Adrenal gland (tissue), 12 donors: ENCODE results near the gene CACNA1G. TPM values are rescaled to one million over a fixed set of nuclear protein-coding genes. Genes with fewer than 3 reads are reported as not detected.
A peak's percentile ranks its signal among the peaks of the same experiment; 100 is the strongest.

ENCODE experiments used
- DNase-seq, 7 donors: peaks; one replicate each; pipeline ENCODE4 v3.0.0-alpha.2; 2019 to 2020
- H3K27ac ChIP-seq, 5 donors: fragments of 200-600 bp; sonication (generic) in 4 of 5; 1 replicate in 3 of 5; 2 replicates in 2 of 5; pipeline versions ENCODE4 v1.5.1 to v1.8.0; 2016 to 2020; ENCODE audit warnings: mild to moderate bottlenecking in 1 of 5
- H3K27me3 ChIP-seq: fragments of 200-600 bp; 2 replicates; pipeline ENCODE4 v1.8.0; 2021
- H3K36me3 ChIP-seq, 2 donors: fragments of 200-600 bp; replicated peaks in 1 of 2; 1 replicate in 1 of 2; 2 replicates in 1 of 2; pipeline versions ENCODE4 v1.5.1 to v1.8.0; 2018 to 2022
- H3K4me1 ChIP-seq, 2 donors: fragments of 200-600 bp; replicated peaks in 1 of 2; 1 replicate in 1 of 2; 2 replicates in 1 of 2; pipeline versions ENCODE4 v1.5.1 to v1.8.0; 2018 to 2021
- H3K4me3 ChIP-seq, 4 donors: fragments of 200-600 bp; sonication (generic) in 3 of 4; one replicate each; pipeline ENCODE4 v1.5.1; 2016 to 2018
- H3K9me3 ChIP-seq, 3 donors: fragments of 200-600 bp; sonication (generic) in 1 of 3; replicated peaks in 1 of 3; 1 replicate in 2 of 3; 2 replicates in 1 of 3; pipeline versions ENCODE4 v1.5.1 to v1.8.0; 2016 to 2021
- POLR2A ChIP-seq, 2 donors: fragments of 450-650 bp; IDR thresholded peaks; one replicate each; pipeline ENCODE4 v1.6.1; 2017; ENCODE audit warnings: antibody characterized with exemption in 2 of 2, mild to moderate bottlenecking in 2 of 2, moderate library complexity in 1 of 2
- whole genome bisulfite sequencing, 4 donors: extraction: QIAGEN DNeasy Blood & Tissue Kit in 2 of 4; methylation state at CpG; one replicate each; pipeline versions ENCODE4 v1.1.5 to v1.1.7; 2013 to 2017; 5-methylcytosine and 5-hydroxymethylcytosine counted together
- intact Hi-C, 2 donors: fragments of 100-400 bp; cut with DNase I; formaldehyde crosslinking; loops; one replicate each; pipeline versions ENCODE4 v1.14.1 to v1.15.0; 2022 to 2023
- polyA plus RNA-seq, 3 donors: library from polyadenylated mRNA; stranded (reverse); fragments of 200-250 nt in 2 of 3; fragments of 350-450 nt in 1 of 3; fragmentation: Illumina TruSeq in 1 of 3; extraction: RNeasy Lipid Tissue Mini Kit (QIAGEN cat#74804) in 1 of 3; gene quantifications; one replicate each; pipeline ENCODE4 v1.2.3, GENCODE V29; 2013 to 2014
- total RNA-seq, 9 donors: library from RNA; depleted of rRNA in 4 of 9; stranded (reverse); fragments of >200 nt in 4 of 9; fragments of 120-200 nt in 1 of 9; fragmentation: NEBNext Ultra II Directional in 1 of 9; extraction: Animal tissue kit (Norgen Biotek cat#: 25700) in 1 of 9; gene quantifications; one replicate each; pipeline versions ENCODE4 v1.1.0 to v1.2.4, GENCODE V29; 2013 to 2023
- TF ChIP-seq, protein P1 (sequence below), 6 experiments: fragments of 450-650 bp in 4 of 6; fragments of 200-600 bp in 2 of 6; sonication (generic) in 1 of 6; IDR thresholded peaks; 1 replicate in 5 of 6; 2 replicates in 1 of 6; pipeline versions ENCODE4 v1.5.1 to v1.8.0; 2016 to 2021; ENCODE audit warnings: antibody characterized with exemption in 6 of 6, mild to moderate bottlenecking in 2 of 6, moderate library complexity in 1 of 6
- donor health status: healthy with polysubstance abuse.
- donor health status: Bipolar disorder and iron deficiency.
- donor health status: DM: yes; HTN: yes; CAD: no.
- donor health status: DM: no; HTN: no; CAD: no.
- donor health status: DM: no; HTN: no; CAD: no.
- donor health status: DM: yes; HTN: yes; CAD: no.

The CACNA1G gene
- total and polyA plus RNA-seq, 12 donors, result 0.05 to 2.6 (median 0.14) TPM; not detected in 1

DNA sequence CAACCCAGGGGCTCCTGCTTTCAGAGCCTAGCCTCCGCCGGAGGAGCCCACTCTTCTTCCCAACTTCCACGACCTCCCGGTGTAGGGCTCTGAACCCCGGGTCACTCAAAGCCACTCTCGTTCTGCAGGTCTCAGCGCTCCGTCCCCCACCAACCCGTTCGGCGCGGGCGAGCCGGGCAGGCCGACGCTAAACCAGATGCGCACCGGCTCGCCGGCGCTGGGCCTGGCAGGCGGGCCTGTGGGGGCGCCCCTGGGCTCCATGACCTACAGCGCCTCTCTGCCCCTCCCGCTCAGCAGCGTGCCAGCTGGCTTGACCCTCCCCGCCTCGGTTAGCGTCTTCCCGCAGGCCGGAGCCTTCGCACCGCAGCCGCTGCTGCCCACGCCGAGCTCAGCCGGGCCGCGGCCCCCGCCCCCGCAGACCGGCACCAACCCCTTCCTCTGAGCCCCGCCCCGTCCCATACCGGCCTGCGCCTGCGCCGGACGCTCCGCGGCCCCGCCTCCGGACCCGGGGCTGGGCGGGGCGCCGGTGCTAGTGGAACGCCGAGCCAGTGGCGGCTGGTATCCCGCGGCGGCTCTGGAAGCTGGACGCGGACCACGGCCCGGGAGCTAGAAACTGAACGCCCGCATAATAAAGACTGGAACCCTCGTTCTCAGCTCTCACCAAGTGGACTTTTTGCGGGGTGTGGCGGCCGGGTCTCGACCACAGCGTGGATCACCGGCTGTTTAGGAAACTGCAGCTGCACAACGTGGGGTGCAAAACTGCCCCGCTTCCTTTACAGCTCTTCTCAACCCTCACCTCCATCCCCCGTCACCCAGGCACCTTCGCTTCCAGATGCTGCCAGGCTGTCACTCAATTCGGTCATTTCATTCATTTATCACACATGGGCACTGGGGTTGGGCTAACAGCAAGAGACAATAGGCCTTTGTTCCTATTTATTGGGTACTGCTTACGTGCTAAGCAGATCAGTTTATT, 18.5 kb upstream of the CACNA1G start:
- DNase-seq, result peak; percentile 84 to 91 (median 90)

DNA sequence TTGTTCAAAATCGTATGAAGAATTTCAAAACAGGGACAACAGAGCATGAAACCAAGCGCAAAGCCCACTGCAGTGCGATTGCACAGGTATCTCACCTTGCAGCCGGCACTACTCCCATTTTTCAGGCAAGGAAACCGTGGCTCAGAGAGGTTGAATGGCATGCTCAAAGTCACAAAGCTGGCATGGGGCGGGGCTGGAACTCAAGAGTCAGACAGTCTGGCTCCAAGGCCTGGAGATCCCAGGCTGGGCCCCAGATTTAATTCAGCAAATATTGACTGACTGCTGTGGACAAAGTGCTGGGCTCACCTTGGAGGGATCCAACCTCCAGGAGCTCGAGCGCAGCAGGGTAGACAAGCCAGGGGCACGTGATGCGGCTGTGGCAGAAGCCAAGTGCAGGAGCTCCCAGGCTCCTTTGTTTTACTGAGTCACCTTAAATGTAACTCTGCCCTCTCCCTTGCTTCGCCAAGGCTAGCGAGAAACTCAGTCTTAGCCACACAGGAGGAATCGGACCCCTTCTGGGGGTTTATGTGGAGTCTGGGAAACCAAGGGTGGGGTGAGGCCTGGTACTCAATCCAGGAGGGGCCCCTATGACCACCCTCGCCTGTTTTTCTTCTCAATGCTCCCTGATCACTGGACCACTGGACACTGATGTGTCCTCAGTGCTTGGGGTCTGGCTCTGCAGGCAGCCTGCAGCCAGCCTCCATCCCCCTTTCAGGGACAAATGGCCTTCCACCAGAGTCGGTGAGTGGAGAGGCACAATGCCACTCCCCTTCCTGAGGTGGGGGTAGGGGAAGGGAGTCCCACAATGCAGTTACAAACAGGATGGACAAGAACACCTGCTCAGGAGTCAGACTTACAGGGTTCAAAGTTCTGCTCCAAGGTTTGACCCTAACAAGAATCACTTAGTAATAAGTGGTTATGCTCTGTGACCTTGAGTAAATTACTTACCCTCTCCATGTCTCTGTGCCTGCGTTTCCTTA, 17.4 kb upstream of the CACNA1G start:
- WGBS, 4 donors, result 51 to 73% (median 57%) methylated on average over 15 to 16 of the region's 16 CpGs
- intact Hi-C loops, result loop anchor here (5.0 to 10.0 kb wide), 3 partner anchors 56 to 292 kb away; partner anchors contain the start of gene WFIKKN2 (in 1 of the 2)
- no peaks in the 10 kb centered on the region for H3K27me3 ChIP-seq
- H3K4me3 ChIP-seq, result peak overlapping the region in 1 of 4 donors; percentile 50
- H3K9me3 ChIP-seq, result no peaks in the 10 kb centered on the region
- H3K27ac ChIP-seq, result peak overlapping the region; percentile 3 to 83 (median 79)
- peaks cover 0 to 7% of the 10 kb centered on the region in 2 donors for H3K36me3 ChIP-seq
- TF ChIP-seq POLR2A (IDR thresholded peaks at IDR 0.05), result peak in 1 of 2 donors; percentile 57
- TF ChIP-seq, protein P1, sequence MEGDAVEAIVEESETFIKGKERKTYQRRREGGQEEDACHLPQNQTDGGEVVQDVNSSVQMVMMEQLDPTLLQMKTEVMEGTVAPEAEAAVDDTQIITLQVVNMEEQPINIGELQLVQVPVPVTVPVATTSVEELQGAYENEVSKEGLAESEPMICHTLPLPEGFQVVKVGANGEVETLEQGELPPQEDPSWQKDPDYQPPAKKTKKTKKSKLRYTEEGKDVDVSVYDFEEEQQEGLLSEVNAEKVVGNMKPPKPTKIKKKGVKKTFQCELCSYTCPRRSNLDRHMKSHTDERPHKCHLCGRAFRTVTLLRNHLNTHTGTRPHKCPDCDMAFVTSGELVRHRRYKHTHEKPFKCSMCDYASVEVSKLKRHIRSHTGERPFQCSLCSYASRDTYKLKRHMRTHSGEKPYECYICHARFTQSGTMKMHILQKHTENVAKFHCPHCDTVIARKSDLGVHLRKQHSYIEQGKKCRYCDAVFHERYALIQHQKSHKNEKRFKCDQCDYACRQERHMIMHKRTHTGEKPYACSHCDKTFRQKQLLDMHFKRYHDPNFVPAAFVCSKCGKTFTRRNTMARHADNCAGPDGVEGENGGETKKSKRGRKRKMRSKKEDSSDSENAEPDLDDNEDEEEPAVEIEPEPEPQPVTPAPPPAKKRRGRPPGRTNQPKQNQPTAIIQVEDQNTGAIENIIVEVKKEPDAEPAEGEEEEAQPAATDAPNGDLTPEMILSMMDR (IDR thresholded peaks at IDR 0.05), result no peak
- peaks cover 31 to 41% of the 10 kb centered on the region in 2 donors for H3K4me1 ChIP-seq
- peak; percentile 73 to 95 (median 90) for DNase-seq

More for the DNA sequence above, 18.5 kb upstream of the CACNA1G start:
- Histone ChIP-seq H3K27ac (peak overlapping the region; percentile 3 to 83 (median 79)), H3K27me3 (no peaks in the 10 kb centered on the region), H3K4me1 (peaks cover 22 to 32% of the 10 kb centered on the region in 2 donors), H3K4me3 (peak overlapping the region in 2 of 4 donors; percentile 27 to 50), H3K36me3 (peaks cover 0 to 7% of the 10 kb centered on the region in 2 donors), H3K9me3 (no peaks in the 10 kb centered on the region)
- WGBS, 4 donors, result 2 to 7% (median 4%) methylated on average over 19 to 82 of the region's 82 CpGs
- TF ChIP-seq, protein P1 (IDR thresholded peaks at IDR 0.05), result peak in 2 of 6 experiments; percentile 15 to 23
- peak; percentile 51 to 82 for TF ChIP-seq POLR2A (IDR thresholded peaks at IDR 0.05)
- intact Hi-C loops, result loop anchor here (5.0 to 10.0 kb wide), 3 partner anchors 55 to 293 kb away; partner anchors contain the start of gene WFIKKN2 (in 1 of the 2)

DNA sequence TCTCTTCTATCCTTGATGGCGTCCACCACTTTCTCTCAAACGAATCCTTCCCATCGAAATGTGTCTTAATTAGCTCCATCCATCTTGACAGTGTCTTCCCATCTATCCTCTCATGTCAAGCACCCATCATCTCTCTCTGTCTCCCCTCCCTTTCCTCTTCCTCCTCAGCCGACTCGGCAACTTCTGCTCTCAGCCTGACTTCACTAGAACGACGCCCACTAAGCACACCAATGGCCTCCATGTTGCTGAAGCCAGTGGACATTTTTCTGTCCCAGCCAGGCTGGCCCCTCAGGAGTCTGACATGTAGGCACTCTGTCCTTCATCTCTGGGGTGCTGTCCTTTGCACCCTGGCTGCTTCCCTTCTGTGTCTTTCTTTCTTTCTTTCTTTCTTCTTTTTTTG, 16.0 kb upstream of the CACNA1G start:
- 65 to 77% (median 71%) methylated on average over 7 of the region's 7 CpGs for WGBS, 4 donors
- intact Hi-C loops, result loop anchor here (5.0 to 10.0 kb wide), 3 partner anchors 57 to 290 kb away; partner anchors contain the start of gene WFIKKN2 (in 1 of the 2)
- no peak for DNase-seq
- Histone ChIP-seq H3K27me3 (no peaks in the 10 kb centered on the region), H3K4me1 (peaks cover 31 to 35% of the 10 kb centered on the region in 2 donors), H3K36me3 (peaks cover 0 to 8% of the 10 kb centered on the region in 2 donors), H3K4me3 (no peak overlapping the region), H3K27ac (no peak overlapping the region), H3K9me3 (no peaks in the 10 kb centered on the region)
- TF ChIP-seq POLR2A (IDR thresholded peaks at IDR 0.05), result no peak
- TF ChIP-seq, protein P1 (IDR thresholded peaks at IDR 0.05), result no peak
